Effector memory CD4-positive, alpha-beta T cell (primary cell): Measurements from ENCODE around the gene FIBCD1.

ENCODE experiments used
- DNase-seq, 3 donors: peaks; one replicate each; pipeline ENCODE4 v3.0.0-alpha.2; 2020
- H3K27ac ChIP-seq: 2 replicates; pipeline ENCODE4 v1.7.0; 2013; ENCODE audit warnings: mild to moderate bottlenecking, low read length, moderate library complexity; ENCODE audit not compliant: insufficient read depth, poor library complexity, severe bottlenecking
- H3K27me3 ChIP-seq: replicated peaks from 2 replicates; pipeline ENCODE4 v1.7.0; 2013; ENCODE audit warnings: mild to moderate bottlenecking, low read length; ENCODE audit not compliant: insufficient read depth, control insufficient read depth, poor library complexity, severe bottlenecking
- H3K36me3 ChIP-seq: 2 replicates; pipeline ENCODE4 v1.7.0; 2013; ENCODE audit warnings: mild to moderate bottlenecking, low read length, moderate library complexity; ENCODE audit not compliant: control insufficient read depth, insufficient read depth
- H3K4me1 ChIP-seq: 2 replicates; pipeline ENCODE4 v1.7.0; 2013; ENCODE audit warnings: low read length, mild to moderate bottlenecking; ENCODE audit not compliant: control insufficient read depth, insufficient read depth, poor library complexity, severe bottlenecking
- H3K4me3 ChIP-seq: 2 replicates; pipeline ENCODE4 v1.7.0; 2013; ENCODE audit warnings: low read length, low read depth, mild to moderate bottlenecking; ENCODE audit not compliant: insufficient read depth, poor library complexity, severe bottlenecking
- H3K9me3 ChIP-seq: 2 replicates; pipeline ENCODE4 v1.7.0; 2013; ENCODE audit warnings: mild to moderate bottlenecking, low read length, moderate library complexity; ENCODE audit not compliant: control insufficient read depth

FIBCD1 gene

DNA sequence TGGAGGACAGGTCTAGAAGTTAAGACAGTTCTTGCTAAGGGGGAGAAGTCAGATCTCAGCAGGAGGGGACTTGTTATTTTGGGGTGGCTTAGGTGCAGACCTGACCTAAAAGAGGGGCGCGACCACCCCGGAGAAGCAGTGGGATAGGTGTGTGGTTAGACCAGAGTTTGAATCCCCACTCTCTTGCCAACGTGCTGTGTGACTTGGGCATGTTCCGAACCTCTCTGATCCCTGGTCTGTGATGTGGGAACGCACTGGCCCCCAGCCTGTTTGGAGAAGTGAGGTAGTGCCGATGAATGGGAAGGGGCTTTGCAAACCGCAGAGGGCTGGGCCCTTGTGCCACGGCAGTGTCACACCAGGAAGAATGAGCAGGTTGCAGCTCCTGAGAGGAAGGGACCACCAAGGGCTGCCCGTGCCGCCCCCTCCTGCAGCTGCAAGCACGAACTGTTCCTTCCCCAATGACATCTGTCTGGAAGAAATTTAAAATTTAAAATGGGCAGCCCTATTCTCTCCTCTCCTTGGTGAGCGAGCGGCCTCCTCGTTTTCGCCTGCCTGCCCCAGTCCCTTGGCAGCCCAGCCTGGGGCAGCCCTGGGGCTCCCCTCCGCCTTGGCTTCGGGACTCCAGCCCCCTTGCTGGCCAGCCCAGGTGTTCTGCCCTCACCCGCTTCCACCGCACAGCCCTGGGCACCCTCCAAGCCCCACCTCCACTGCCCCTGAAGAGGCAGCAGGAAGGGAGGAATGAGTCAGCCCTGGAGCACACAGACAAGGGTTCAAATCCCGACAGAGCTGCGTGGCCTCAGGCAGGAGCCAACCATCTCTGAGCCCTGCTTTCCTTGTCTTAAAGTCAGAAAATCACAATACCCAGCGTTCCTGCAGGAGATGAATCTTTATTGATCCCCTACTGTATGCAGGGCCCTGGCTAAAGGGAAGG lies 1.6 kb downstream of the FIBCD1 start:
- no peaks in the 10 kb centered on the region for H3K9me3 ChIP-seq
- DNase-seq: no peak
- no peaks in the 10 kb centered on the region for H3K36me3 ChIP-seq
- H3K4me1 ChIP-seq: peaks cover 19% of the 10 kb centered on the region
- no peak overlapping the region for H3K4me3 ChIP-seq
- peaks cover 38% of the 10 kb centered on the region for H3K27me3 ChIP-seq
- no peak overlapping the region for H3K27ac ChIP-seq

DNA sequence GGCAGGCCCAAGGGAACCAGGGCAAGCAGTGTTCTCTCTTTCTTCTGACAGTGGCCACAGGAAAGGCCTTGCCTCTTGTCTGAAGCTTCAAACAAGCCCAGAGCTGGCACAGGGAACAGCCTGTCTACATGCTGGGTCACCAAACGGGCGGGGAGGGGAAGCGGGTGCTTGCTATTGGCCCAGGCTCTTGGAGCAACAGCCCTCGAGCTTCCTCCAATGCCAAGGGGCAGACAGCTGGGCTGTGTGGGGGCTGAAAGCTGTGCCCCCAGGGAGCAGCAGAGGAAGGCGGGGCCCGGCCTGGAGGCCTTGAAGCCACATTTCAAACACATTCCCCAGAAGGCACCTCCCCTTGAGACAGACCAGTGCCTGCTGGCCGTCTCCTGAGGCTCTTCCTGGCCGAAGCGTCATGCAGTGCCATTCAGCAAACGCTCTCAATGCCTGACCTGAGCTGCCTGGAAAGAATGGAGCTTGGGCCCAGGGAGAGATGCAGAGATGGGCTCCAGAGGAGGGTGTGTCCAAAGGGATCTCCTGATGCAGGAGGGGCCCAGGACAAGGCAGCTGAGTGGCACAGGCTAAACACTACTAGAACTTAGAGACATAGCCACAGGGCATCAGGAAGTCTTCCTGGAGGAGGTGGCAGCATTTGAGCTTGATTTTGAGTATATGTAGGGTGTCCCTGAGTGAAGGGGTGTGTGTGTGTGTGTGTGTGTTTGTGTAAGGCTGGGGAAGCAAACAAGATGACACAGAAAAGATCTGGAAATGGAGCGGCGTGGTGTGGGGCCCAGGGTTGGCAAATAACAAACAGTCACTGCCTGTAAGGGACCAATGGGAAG lies 2.5 kb downstream of the FIBCD1 start:
- Histone ChIP-seq H3K4me3 (no peak overlapping the region), H3K36me3 (no peaks in the 10 kb centered on the region), H3K27me3 (peaks cover 38% of the 10 kb centered on the region), H3K9me3 (no peaks in the 10 kb centered on the region), H3K4me1 (peaks cover 19% of the 10 kb centered on the region), H3K27ac (no peak overlapping the region)
- no peak for DNase-seq

DNA sequence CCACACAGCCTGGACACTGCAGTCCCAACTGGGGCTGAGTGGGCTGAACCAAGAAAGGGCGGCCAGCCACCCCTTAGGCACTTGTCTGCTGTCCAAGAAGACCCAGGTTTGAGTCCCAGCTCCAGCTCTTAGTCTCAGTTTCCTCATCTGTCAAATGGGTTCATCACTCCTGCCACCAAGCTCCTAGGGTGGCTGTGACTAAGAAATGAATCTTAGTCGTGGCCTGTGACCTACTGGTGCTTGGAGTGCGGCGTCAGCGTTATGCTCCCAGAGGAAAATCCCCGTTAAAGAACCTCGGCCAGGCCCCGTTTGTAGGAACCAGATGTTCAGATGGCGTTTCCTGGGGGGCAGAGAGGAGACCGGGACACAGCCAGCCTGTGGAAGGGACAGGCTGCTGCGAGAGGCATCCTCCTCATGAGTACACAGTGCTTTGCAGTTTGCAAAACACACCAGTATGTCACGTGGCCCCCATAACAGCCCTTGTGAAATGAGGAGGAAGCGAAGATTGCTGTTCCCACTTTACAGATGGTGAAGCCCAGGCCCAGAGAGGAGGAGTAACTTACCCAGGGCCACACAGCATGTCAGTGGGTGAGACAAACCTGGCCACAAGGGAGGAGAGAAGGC lies 3.3 kb downstream of the FIBCD1 start:
- H3K27ac ChIP-seq: no peak overlapping the region
- H3K4me3 ChIP-seq: no peak overlapping the region
- H3K36me3 ChIP-seq: no peaks in the 10 kb centered on the region
- no peak for DNase-seq
- peaks cover 13% of the 10 kb centered on the region for H3K4me1 ChIP-seq
- H3K27me3 ChIP-seq: peaks cover 31% of the 10 kb centered on the region
- no peaks in the 10 kb centered on the region for H3K9me3 ChIP-seq

DNA sequence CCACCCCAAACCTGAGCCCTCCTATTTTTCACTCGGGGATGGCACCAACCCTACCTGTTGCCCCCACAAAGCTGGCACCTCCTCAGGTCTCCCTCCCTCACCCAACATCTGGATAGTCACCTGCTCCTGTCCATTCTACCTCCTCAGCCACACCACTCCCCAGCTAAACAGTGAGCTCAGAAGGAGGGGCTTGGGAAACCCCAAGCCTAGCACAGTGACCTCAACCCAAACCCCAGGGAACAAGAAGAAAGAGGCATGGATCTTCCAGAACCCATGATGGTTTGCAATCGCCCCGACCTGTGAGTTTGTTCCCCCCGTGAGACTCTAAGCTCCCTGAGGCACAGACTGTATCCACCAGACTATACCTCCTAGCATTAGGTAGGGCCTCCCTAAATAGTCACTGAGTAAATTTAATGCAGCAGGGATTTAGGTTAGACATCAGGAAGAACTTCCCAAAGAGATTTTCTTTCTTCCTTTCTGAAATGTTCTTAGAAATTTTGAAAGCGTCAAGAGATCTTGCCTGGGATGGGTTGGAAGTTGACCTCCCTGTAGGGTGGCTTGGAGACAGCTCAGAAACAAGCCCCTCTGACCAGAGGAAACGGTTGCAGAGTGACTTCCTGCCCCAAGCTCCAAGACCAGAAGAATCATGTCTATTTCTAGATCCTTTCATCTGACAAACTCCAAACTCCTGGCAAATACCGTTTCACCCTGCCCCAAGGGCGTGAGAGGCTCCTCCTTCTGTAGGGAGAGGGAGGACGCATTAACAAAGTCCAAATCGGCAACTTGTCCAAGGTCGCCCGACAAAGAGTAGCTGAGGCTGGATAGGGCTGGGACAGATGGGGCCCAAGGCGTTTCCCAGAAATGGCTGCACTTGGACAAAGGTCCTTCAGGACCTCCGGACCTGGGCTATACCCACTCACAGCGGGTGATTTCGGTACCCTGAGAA lies 4.1 kb downstream of the FIBCD1 start:
- peaks cover 29% of the 10 kb centered on the region for H3K27me3 ChIP-seq
- H3K9me3 ChIP-seq: no peaks in the 10 kb centered on the region
- peaks cover 11% of the 10 kb centered on the region for H3K4me1 ChIP-seq
- H3K4me3 ChIP-seq: no peak overlapping the region
- no peak overlapping the region for H3K27ac ChIP-seq
- no peaks in the 10 kb centered on the region for H3K36me3 ChIP-seq
- no peak for DNase-seq

DNA sequence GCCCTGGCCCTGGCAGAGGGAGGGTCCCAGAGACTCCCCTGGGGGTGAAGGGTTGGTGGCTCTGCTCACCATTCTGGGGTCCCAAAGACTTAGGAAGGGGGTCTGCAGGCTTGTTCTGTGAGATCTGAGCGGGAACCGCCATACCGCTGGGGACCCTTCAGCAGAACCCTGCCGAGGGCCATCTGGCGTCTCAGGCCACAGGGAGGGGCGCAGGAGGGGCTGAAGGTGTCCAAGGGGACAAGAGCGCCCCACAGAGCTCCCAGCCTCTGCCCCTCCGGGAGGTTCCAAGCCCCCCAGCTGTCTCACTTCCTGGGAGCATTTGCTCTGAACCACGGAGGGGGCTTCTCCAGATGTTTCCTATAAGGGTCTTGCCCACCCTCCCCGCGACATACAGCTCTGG lies 4.8 kb downstream of the FIBCD1 start:
- Histone ChIP-seq H3K27ac (no peak overlapping the region), H3K36me3 (no peaks in the 10 kb centered on the region), H3K27me3 (peaks cover 24% of the 10 kb centered on the region), H3K4me3 (no peak overlapping the region), H3K4me1 (peaks cover 5% of the 10 kb centered on the region), H3K9me3 (no peaks in the 10 kb centered on the region)
- DNase-seq: no peak

DNA sequence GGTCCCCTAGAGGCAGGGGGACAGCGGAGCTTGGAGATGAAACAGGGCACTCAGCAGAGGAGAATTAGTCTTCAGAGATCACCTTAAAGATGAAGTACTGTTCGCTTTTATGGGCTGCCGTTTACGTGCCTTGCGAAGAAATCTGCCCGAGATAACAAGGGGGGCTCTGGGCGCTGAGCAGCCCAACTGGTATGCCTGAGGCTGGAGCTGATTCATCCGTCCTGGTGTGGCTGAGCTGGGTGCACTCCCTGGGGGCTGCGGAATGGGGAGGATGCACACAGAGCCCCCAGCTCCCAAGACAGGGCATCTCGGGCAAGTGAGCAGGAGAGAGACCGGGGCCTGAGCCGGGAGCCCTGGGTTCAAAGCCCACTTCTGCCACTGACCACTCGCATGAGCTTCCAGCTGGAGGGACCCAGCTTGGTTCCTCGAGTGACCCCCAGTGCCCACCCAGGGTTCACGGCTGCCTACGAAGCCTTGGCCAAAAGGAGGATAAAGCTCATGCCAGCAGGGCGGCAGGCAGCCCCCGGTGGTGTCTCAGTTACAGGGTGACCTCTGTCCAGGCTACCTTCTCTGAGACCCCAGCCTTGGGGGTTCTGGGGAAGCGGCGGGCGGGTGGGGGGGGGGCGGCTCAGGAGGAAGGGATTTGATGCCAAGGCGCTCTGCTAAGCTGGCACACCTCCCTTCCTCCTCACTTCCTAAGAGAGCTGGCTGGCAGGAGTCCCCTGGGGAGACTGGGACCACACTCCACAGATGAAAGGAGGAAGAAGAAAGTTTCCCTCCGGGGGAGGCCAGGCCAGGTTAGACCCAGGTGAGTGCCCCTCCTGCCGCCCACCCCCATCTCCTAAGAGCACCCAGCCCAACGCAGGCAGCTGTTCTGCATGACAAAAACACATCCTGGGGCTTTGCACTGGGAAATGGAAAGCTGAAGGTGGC lies 5.7 kb downstream of the FIBCD1 start:
- Histone ChIP-seq H3K4me1 (no peaks in the 10 kb centered on the region), H3K27ac (no peak overlapping the region), H3K4me3 (no peak overlapping the region), H3K9me3 (no peaks in the 10 kb centered on the region), H3K36me3 (no peaks in the 10 kb centered on the region), H3K27me3 (peaks cover 17% of the 10 kb centered on the region)
- DNase-seq: no peak

DNA sequence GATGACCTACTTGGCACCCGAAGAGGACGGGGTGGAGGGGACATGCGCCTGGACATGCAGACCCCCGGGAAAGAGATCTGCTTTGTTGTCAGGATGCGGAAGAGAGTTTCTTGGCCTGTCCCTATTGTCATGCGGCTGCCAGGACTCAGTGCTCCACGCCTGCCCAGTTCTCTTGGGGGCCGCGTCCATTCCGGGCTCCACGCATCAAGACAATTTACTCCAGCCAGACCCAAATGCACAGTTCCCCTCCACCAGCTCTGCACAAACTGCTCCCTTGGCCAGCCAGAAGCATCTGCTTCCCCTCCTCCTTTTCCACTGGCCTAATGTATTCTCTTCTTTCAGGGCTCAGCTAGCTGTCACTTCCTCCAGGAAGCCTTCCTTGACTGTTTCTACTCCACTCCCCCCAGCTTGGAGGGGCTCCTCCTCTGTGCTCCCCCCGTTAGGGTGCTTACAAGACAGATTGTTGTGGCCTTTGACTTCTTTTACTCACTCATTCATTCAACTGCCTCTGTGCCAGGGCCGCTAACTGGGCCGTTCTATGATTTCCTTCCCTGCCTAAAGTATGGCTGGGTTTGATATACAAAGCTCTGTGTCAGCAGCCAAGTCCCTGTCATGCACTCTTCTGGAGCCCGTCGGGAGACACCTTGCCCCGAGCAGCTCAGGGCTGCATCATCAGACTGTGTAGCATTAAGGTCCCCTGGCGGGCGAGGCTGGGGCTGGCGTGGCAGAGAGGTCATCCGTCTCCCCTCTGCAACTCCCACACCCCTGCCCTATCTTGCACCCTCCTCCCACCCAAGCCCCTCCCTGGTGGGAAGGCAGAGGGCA lies 6.6 kb downstream of the FIBCD1 start:
- DNase-seq: no peak
- no peaks in the 10 kb centered on the region for H3K36me3 ChIP-seq
- H3K27me3 ChIP-seq: peaks cover 9% of the 10 kb centered on the region
- H3K27ac ChIP-seq: no peak overlapping the region
- H3K4me3 ChIP-seq: no peak overlapping the region
- H3K4me1 ChIP-seq: no peaks in the 10 kb centered on the region
- no peaks in the 10 kb centered on the region for H3K9me3 ChIP-seq

DNA sequence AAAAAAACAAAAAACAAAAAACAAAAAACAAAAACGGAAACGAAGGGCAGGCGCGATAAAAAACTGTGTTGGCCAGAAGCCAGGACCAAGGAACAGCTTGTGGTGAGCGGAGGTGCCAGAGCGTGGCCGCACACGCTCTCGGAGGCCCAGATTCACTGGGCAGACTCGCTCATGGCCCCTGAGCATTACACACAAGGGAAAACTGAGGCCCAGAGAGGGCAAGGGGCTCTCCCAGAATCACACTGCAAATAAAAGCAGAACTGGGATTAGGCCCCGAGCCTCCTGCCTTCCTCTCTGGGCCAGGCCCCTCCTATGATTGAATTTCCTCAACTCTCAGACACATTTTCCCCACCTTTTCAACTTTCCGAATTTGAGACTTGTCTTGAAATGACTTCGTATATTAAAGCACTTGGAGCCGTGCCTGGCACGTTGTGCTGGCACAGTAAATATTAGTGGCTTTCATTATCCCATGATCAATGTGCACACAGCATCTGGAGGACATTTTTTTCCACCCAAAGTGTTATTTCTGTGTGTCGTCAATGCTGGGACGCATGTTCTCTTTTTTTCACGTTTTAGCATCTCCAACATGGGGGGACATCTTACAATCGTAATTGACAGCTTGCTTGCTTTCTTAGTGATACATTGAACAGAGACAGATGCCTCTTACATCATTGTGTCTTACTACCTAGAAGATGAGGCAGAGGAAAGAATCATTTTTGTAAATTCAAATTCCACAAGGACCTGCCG lies 7.4 kb downstream of the FIBCD1 start:
- Histone ChIP-seq H3K4me3 (no peak overlapping the region), H3K9me3 (no peaks in the 10 kb centered on the region), H3K27ac (no peak overlapping the region), H3K36me3 (no peaks in the 10 kb centered on the region), H3K4me1 (no peaks in the 10 kb centered on the region), H3K27me3 (peaks cover 8% of the 10 kb centered on the region)
- no peak for DNase-seq
